ENCODE measurements around the gene PIGO.

Gene PIGO

DNA sequence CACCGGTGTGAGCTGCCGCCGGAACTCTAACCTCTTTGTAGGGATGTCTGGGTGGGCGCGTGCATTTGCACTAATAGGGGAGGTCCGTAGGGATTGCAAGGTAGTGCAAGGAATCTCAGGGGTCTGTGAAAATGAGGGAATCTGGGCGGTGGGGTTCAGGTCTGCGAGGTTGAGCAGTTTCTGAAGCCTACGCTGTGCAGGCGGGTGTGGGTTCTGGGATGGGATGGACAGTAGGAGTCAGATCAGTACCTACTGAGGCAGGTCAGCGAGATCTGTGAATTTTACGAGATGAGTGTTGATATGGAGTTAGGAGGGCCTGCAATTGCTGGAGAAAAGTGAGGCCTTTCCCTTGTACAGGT lies 20.1 kb upstream of the PIGO start:
- peak overlapping the region; percentile 62 for H3K4me3 ChIP-seq (replicated peaks; ENCODE audit: insufficient read depth, low read length)
- TF ChIP-seq POLR2AphosphoS5 (IDR thresholded peaks at IDR 0.05; ENCODE audit: low read depth) (no peak), GABPA (IDR thresholded peaks at IDR 0.05; ENCODE audit: low read depth) (no peak), SPI1 (IDR thresholded peaks at IDR 0.05; ENCODE audit: borderline replicate concordance, low read depth) (no peak), CTCF (IDR thresholded peaks at IDR 0.05; ENCODE audit: insufficient read depth, low read length) (no peak)
- TF ChIP-seq, protein P1, sequence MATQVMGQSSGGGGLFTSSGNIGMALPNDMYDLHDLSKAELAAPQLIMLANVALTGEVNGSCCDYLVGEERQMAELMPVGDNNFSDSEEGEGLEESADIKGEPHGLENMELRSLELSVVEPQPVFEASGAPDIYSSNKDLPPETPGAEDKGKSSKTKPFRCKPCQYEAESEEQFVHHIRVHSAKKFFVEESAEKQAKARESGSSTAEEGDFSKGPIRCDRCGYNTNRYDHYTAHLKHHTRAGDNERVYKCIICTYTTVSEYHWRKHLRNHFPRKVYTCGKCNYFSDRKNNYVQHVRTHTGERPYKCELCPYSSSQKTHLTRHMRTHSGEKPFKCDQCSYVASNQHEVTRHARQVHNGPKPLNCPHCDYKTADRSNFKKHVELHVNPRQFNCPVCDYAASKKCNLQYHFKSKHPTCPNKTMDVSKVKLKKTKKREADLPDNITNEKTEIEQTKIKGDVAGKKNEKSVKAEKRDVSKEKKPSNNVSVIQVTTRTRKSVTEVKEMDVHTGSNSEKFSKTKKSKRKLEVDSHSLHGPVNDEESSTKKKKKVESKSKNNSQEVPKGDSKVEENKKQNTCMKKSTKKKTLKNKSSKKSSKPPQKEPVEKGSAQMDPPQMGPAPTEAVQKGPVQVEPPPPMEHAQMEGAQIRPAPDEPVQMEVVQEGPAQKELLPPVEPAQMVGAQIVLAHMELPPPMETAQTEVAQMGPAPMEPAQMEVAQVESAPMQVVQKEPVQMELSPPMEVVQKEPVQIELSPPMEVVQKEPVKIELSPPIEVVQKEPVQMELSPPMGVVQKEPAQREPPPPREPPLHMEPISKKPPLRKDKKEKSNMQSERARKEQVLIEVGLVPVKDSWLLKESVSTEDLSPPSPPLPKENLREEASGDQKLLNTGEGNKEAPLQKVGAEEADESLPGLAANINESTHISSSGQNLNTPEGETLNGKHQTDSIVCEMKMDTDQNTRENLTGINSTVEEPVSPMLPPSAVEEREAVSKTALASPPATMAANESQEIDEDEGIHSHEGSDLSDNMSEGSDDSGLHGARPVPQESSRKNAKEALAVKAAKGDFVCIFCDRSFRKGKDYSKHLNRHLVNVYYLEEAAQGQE (IDR thresholded peaks at IDR 0.05; ENCODE audit: insufficient replicate concordance, low read depth): no peak
- H3K27ac ChIP-seq (replicated peaks): peak overlapping the region; percentile 84; the same call in 1 of the 2 replicates
- DNase-seq (ENCODE audit: low read depth in 1 of 2, low spot score in 1 of 2): no peak
- no peaks in the 10 kb centered on the region for H3K27me3 ChIP-seq (ENCODE audit: insufficient read depth, poor library complexity, severe bottlenecking)

- DNase-seq (ENCODE audit: low read depth in 1 of 2, low spot score in 1 of 2): peak; percentile 92 to 96
- H3K27ac ChIP-seq (replicated peaks): peak within 1 kb of the TSS; percentile 84
- TF ChIP-seq, protein P1 (IDR thresholded peaks at IDR 0.05; ENCODE audit: insufficient replicate concordance, low read depth): no peak
- TF ChIP-seq GABPA (IDR thresholded peaks at IDR 0.05; ENCODE audit: low read depth) (no peak), POLR2AphosphoS5 (IDR thresholded peaks at IDR 0.05; ENCODE audit: low read depth) (0 out of 2 replicates have a peak, but pooled peaks have one; percentile 5), CTCF (IDR thresholded peaks at IDR 0.05; ENCODE audit: insufficient read depth, low read length) (no peak), SPI1 (IDR thresholded peaks at IDR 0.05; ENCODE audit: borderline replicate concordance, low read depth) (0 out of 2 replicates have a peak, but pooled peaks have one; percentile 3)
Measured at GRCh38 chr9:35115680-35116538, 19.5 kb upstream of the PIGO start, which contains the start of gene ATOSB. Gene ATOSB (minus strand): TSS chr9:35115862. CDS start chr9:35108274, 7,588 bp downstream.

GRCh38 chr9:35114840-35115628 lies 18.6 kb upstream of the PIGO start:
- H3K27ac ChIP-seq (replicated peaks): peak overlapping the region; percentile 84
- DNase-seq (ENCODE audit: low read depth in 1 of 2, low spot score in 1 of 2): peak; percentile 84 to 89
- TF ChIP-seq SPI1 (IDR thresholded peaks at IDR 0.05; ENCODE audit: borderline replicate concordance, low read depth) (peak; percentile 85), CTCF (IDR thresholded peaks at IDR 0.05; ENCODE audit: insufficient read depth, low read length) (no peak), POLR2AphosphoS5 (IDR thresholded peaks at IDR 0.05; ENCODE audit: low read depth) (peak; percentile 12; the same call in 1 of the 2 replicates), GABPA (IDR thresholded peaks at IDR 0.05; ENCODE audit: low read depth) (peak; percentile 73)
- TF ChIP-seq, protein P1 (IDR thresholded peaks at IDR 0.05; ENCODE audit: insufficient replicate concordance, low read depth): peak; percentile 26
- H3K27me3 ChIP-seq (ENCODE audit: insufficient read depth, poor library complexity, severe bottlenecking): no peaks in the 10 kb centered on the region
- peak overlapping the region; percentile 62 for H3K4me3 ChIP-seq (replicated peaks; ENCODE audit: insufficient read depth, low read length)

More at GRCh38 chr9:35115680-35116538, 19.5 kb upstream of the PIGO start, which contains the start of gene ATOSB:
- peak within 1 kb of the TSS; percentile 62 for H3K4me3 ChIP-seq (replicated peaks; ENCODE audit: insufficient read depth, low read length)
- no peaks in the 10 kb centered on the region for H3K27me3 ChIP-seq (ENCODE audit: insufficient read depth, poor library complexity, severe bottlenecking)

Data from HL-60 (cell line).